IMR-90 (cell line): ENCODE data around the gene MTFR1L. TPM values are rescaled to one million over a fixed set of nuclear protein-coding genes. Genes with fewer than 3 reads are reported as not detected.

Experiments
- ATAC-seq: fragments of 200-7000 bp; cut with Tn5 transposase; 2 replicates; pipeline ENCODE4 v1.9.1; 2020; ENCODE audit warnings: low read depth, mild to moderate bottlenecking, moderate library complexity
- BruUV-seq: library from RNA; stranded (reverse); fragments of 400-500 nt; replicated peaks from 2 replicates; lab custom pipeline; 2021; lab: Mats Ljungman, UMichigan
- CTCF ChIA-PET: fragments of 300-600 bp; formaldehyde crosslinking; extraction: SDS; loops from one replicate; lab custom pipeline; 2021; ENCODE audit warnings: antibody characterized with exemption; lab: Yijun Ruan, JAX
- POLR2A ChIA-PET: fragments of 300-600 bp; sonication (Branson Sonifier 250); formaldehyde crosslinking; loops from one replicate; lab custom pipeline; 2022; ENCODE audit warnings: antibody characterized with exemption; ENCODE audit not compliant: unreplicated experiment; lab: Charles Lee
- DNase-seq: peaks from one replicate; pipeline ENCODE4 v3.0.0; 2013
- H2AFZ ChIP-seq: replicated peaks from 2 replicates; pipeline ENCODE3; 2013; ENCODE audit warnings: low read length, mild to moderate bottlenecking; ENCODE audit not compliant: poor library complexity
- H2AK5ac ChIP-seq: 2 replicates; pipeline ENCODE4 v1.6.1; 2013; ENCODE audit warnings: low read depth, low read length, inconsistent platforms
- H2AK9ac ChIP-seq: replicated peaks from 2 replicates; pipeline ENCODE3; 2013; ENCODE audit warnings: mild to moderate bottlenecking, low read depth, low read length, moderate library complexity; ENCODE audit not compliant: poor library complexity
- H2BK120ac ChIP-seq: 2 replicates; pipeline ENCODE4 v1.6.1; 2013; ENCODE audit warnings: low read depth, low read length, inconsistent platforms
- H2BK15ac ChIP-seq: 3 replicates; pipeline ENCODE4 v1.6.1; 2013; ENCODE audit warnings: low read depth, low read length, inconsistent platforms
- H2BK20ac ChIP-seq: 2 replicates; pipeline ENCODE4 v1.6.1; 2013; ENCODE audit warnings: low read depth, mild to moderate bottlenecking, inconsistent platforms, low read length, moderate library complexity
- H2BK5ac ChIP-seq: 2 replicates; pipeline ENCODE4 v1.6.1; 2013; ENCODE audit warnings: mild to moderate bottlenecking, low read depth, low read length, inconsistent platforms; ENCODE audit not compliant: poor library complexity, severe bottlenecking
- H3K14ac ChIP-seq: replicated peaks from 2 replicates; pipeline ENCODE4 v1.6.1; 2013; ENCODE audit warnings: low read depth, low read length, inconsistent platforms
- H3K18ac ChIP-seq: 2 replicates; pipeline ENCODE4 v1.6.1; 2013; ENCODE audit warnings: low read depth, low read length, control low read depth
- H3K23ac ChIP-seq: 2 replicates; pipeline ENCODE4 v1.6.1; 2013; ENCODE audit warnings: low read depth, low read length, inconsistent platforms
- H3K27ac ChIP-seq: 2 replicates; pipeline ENCODE4 v1.5.1; 2013; ENCODE audit warnings: mild to moderate bottlenecking, control low read depth, low read length; ENCODE audit not compliant: insufficient read depth
- H3K27me3 ChIP-seq: 2 replicates; pipeline ENCODE4 v1.6.1; 2013; ENCODE audit warnings: low read length; ENCODE audit not compliant: control insufficient read depth, insufficient read depth
- H3K36me3 ChIP-seq: 2 replicates; pipeline ENCODE4 v1.6.1; 2013; ENCODE audit warnings: low read length, mixed read lengths; ENCODE audit not compliant: control insufficient read depth, insufficient read depth
- H3K4ac ChIP-seq: 2 replicates; pipeline ENCODE4 v1.6.1; 2013; ENCODE audit warnings: low read depth, low read length, inconsistent platforms
- H3K4me1 ChIP-seq: 2 replicates; pipeline ENCODE4 v1.6.1; 2013; ENCODE audit warnings: low read length, mixed read lengths; ENCODE audit not compliant: control insufficient read depth, insufficient read depth
- H3K4me2 ChIP-seq: 2 replicates; pipeline ENCODE4 v1.6.1; 2013; ENCODE audit warnings: low read depth, mild to moderate bottlenecking, control low read depth, low read length, moderate library complexity
- H3K4me3 ChIP-seq: 2 replicates; pipeline ENCODE4 v1.5.1; 2013; ENCODE audit warnings: low read depth, mild to moderate bottlenecking, control low read depth, low read length, moderate library complexity; ENCODE audit not compliant: insufficient read depth
- H3K56ac ChIP-seq: 2 replicates; pipeline ENCODE4 v1.6.1; 2013; ENCODE audit warnings: low read length, inconsistent platforms; ENCODE audit not compliant: insufficient read depth; ENCODE audit errors: extremely low read depth
- H3K79me1 ChIP-seq, 2 experiments: 2 replicates each; pipeline ENCODE4 v1.6.1; 2013; ENCODE audit warnings: low read length in 2 of 2, inconsistent platforms in 1 of 2, low read depth in 1 of 2
- H3K9ac ChIP-seq: 2 replicates; pipeline ENCODE4 v1.6.1; 2013; ENCODE audit warnings: low read depth, low read length, control low read depth
- H3K9me1 ChIP-seq: 2 replicates; pipeline ENCODE4 v1.6.1; 2013; ENCODE audit warnings: low read length, inconsistent platforms; ENCODE audit not compliant: insufficient read depth
- H3K9me3 ChIP-seq: 2 replicates; pipeline ENCODE4 v1.6.1; 2013; ENCODE audit warnings: low read length; ENCODE audit not compliant: control insufficient read depth, insufficient read depth
- H4K20me1 ChIP-seq: 2 replicates; pipeline ENCODE4 v1.6.1; 2013; ENCODE audit warnings: low read length, inconsistent platforms; ENCODE audit not compliant: insufficient read depth
- H4K5ac ChIP-seq: 2 replicates; pipeline ENCODE4 v1.6.1; 2013; ENCODE audit warnings: mild to moderate bottlenecking, low read depth, low read length, control low read depth
- H4K8ac ChIP-seq, 2 experiments: 2 replicates each; pipeline ENCODE4 v1.6.1; 2013; ENCODE audit warnings: low read depth in 2 of 2, low read length in 2 of 2, control low read depth in 1 of 2, inconsistent platforms in 1 of 2
- H4K91ac ChIP-seq: 2 replicates; pipeline ENCODE4 v1.6.1; 2013; ENCODE audit warnings: low read depth, low read length, inconsistent platforms; ENCODE audit not compliant: insufficient read depth
- CEBPB ChIP-seq: IDR thresholded peaks from 2 replicates; pipeline ENCODE4 v1.6.1; 2012; ENCODE audit warnings: low read depth, low read length, improper control_type of control experiment
- FOS ChIP-seq: fragments of 150-350 bp; IDR thresholded peaks from 2 replicates; pipeline ENCODE4 v1.6.1; 2016; ENCODE audit warnings: low read depth, low read length
- MAZ ChIP-seq: IDR thresholded peaks from 2 replicates; pipeline ENCODE4 v1.6.1; 2012; ENCODE audit warnings: low read depth, mild to moderate bottlenecking, low read length, improper control_type of control experiment, moderate library complexity, borderline replicate concordance
- RAD21 ChIP-seq: IDR thresholded peaks from 2 replicates; pipeline ENCODE4 v1.6.1; 2012; ENCODE audit warnings: low read length, improper control_type of control experiment
- RFX5 ChIP-seq: IDR thresholded peaks from 2 replicates; pipeline ENCODE4 v1.8.0; 2012; ENCODE audit warnings: low read depth, mild to moderate bottlenecking, low read length, moderate library complexity
- WGBS, 2 experiments: methylation state at CpG; one replicate each; pipeline versions ENCODE4 v1.1.5 to v1.1.7; 2013; ENCODE audit warnings: missing lambda C conversion rate in 2 of 2; ENCODE audit not compliant: insufficient read length in 1 of 2; ENCODE audit errors: extremely low coverage in 2 of 2; 5-methylcytosine and 5-hydroxymethylcytosine counted together
- dilution Hi-C: fragments of 300-500 bp; cut with HindIII; formaldehyde crosslinking; loops from one replicate; pipeline ENCODE4 v1.14.3; 2018; ENCODE audit warnings: low sequenced_read_pairs; ENCODE audit not compliant: unreplicated experiment
- in situ Hi-C: fragments of 300-500 bp; cut with MboI; formaldehyde crosslinking; loops from 3 replicates; pipeline ENCODE4 v1.14.3; 2019; ENCODE audit warnings: low sequenced_read_pairs, inconsistent platforms, mixed read lengths
- intact Hi-C: fragments of 100-400 bp; cut with micrococcal nuclease; formaldehyde crosslinking; loops from 2 replicates; pipeline ENCODE4 v1.10.0; 2022
- polyA plus RNA-seq, 3 experiments: library from polyadenylated mRNA; depleted of rRNA; stranded (reverse); fragments of >200 nt; gene quantifications; 2 replicates each; pipeline ENCODE4 v1.2.3, GENCODE V29; 2012; ENCODE audit warnings: low replicate concordance in 1 of 3
- total RNA-seq: library from RNA; depleted of rRNA; stranded (reverse); fragments of >200 nt; gene quantifications from 2 replicates; pipeline ENCODE4 v1.2.3, GENCODE V29; 2012

Gene MTFR1L
- total and polyA plus RNA-seq, 2 of the 4 experiments (the other 2 are of a cell fraction), result 69.1 to 69.7 TPM

GRCh38 chr1:25790472-25790871 is 29.3 kb upstream of the MTFR1L start:
- WGBS, 2 experiments, result 57% methylated on average over 1 of the region's 6 CpGs; no CpG with 5 or more reads in 1 of the 2 experiments
- Histone ChIP-seq H3K9me3 (no peaks in the 10 kb centered on the region), H4K91ac (no peak overlapping the region), H2AK9ac (no peak overlapping the region), H3K4me1 (peaks cover 11% of the 10 kb centered on the region), H3K18ac (no peak overlapping the region), H3K79me1 (no peaks in the 10 kb centered on the region), H2BK120ac (no peak overlapping the region), H2BK20ac (no peak overlapping the region), H4K20me1 (no peaks in the 10 kb centered on the region; the same call in 1 of the 2 replicates), H3K9ac (no peak overlapping the region), H2BK15ac (no peak overlapping the region), H2BK5ac (no peak overlapping the region), H3K27me3 (no peaks in the 10 kb centered on the region), H3K4me2 (no peak overlapping the region), H3K27ac (no peak overlapping the region), H4K8ac (no peak overlapping the region), H3K36me3 (peaks cover 6% of the 10 kb centered on the region; the same call in 1 of the 2 replicates), H3K56ac (no peak overlapping the region), H3K4ac (no peak overlapping the region), H2AK5ac (no peak overlapping the region), H2AFZ (no peak overlapping the region), H3K4me3 (no peak overlapping the region), H4K5ac (no peak overlapping the region), H3K23ac (no peak overlapping the region), H3K14ac (no peak overlapping the region), H3K9me1 (peaks cover 8% of the 10 kb centered on the region)
- ChIA-PET CTCF (no interaction called here), POLR2A (no interaction called here)
- BruUV-seq, result no TSS peak
- intact Hi-C loops, result no loop called here
- dilution Hi-C loops, result no loop called here
- ATAC-seq, result no peak
- TF ChIP-seq MAZ (no peak), RAD21 (no peak), FOS (no peak), CEBPB (no peak), RFX5 (no peak)
- in situ Hi-C loops, result loop anchor here (5.0 kb wide), 1 partner anchor 178 kb away; no protein-coding TSS in a partner anchor
- no peak for DNase-seq
